SK-N-SH (cell line): ENCODE data around the gene CADPS2.

ENCODE experiments used
- EZH2phosphoT487 ChIP-seq: fragments of 200-600 bp; sonication (generic); IDR thresholded peaks from 2 replicates; pipeline ENCODE4 v1.6.1; 2017; ENCODE audit warnings: low read depth, mixed run types, mild to moderate bottlenecking, antibody characterized with exemption, moderate library complexity, borderline replicate concordance
- TF ChIP-seq, protein P1 (sequence below): fragments of 200-600 bp; sonication (generic); IDR thresholded peaks from 2 replicates; pipeline ENCODE4 v1.6.1; 2017; ENCODE audit warnings: antibody characterized with exemption, mild to moderate bottlenecking, moderate library complexity

DNA sequence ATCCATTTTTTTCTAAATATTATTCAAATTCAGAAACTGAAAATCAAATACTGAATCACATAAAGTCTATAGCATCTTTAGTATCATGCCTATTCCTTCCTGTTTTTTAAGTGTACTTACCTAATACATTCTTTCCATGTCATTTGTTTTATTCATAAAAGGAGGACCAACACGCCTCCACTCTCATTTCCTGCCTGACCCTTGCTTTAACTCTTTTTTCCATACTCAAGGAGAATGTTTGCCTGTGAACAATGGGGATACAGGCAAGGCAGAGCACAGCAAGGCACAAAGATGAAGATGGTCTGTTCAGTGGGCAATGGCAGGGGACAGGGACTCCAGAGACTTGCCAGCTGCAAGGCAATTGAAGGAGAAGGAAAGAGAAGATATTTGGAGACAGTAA is 460.5 kb downstream of the CADPS2 start:
- TF ChIP-seq, protein P1, sequence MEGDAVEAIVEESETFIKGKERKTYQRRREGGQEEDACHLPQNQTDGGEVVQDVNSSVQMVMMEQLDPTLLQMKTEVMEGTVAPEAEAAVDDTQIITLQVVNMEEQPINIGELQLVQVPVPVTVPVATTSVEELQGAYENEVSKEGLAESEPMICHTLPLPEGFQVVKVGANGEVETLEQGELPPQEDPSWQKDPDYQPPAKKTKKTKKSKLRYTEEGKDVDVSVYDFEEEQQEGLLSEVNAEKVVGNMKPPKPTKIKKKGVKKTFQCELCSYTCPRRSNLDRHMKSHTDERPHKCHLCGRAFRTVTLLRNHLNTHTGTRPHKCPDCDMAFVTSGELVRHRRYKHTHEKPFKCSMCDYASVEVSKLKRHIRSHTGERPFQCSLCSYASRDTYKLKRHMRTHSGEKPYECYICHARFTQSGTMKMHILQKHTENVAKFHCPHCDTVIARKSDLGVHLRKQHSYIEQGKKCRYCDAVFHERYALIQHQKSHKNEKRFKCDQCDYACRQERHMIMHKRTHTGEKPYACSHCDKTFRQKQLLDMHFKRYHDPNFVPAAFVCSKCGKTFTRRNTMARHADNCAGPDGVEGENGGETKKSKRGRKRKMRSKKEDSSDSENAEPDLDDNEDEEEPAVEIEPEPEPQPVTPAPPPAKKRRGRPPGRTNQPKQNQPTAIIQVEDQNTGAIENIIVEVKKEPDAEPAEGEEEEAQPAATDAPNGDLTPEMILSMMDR, result no peak
- TF ChIP-seq EZH2phosphoT487, result no peak
